DMS79 (cell line): ENCODE results near the gene WBP2NL.
"Not testable (repeated sequence)": the region's sequence is repeated elsewhere in the genome, so short reads cannot be mapped to it uniquely, and the experiment has no call there.

Source experiments
- DNase-seq: peaks from one replicate; lab custom pipeline; 2025; lab: John Stamatoyannopoulos, UW

Gene WBP2NL

DNA sequence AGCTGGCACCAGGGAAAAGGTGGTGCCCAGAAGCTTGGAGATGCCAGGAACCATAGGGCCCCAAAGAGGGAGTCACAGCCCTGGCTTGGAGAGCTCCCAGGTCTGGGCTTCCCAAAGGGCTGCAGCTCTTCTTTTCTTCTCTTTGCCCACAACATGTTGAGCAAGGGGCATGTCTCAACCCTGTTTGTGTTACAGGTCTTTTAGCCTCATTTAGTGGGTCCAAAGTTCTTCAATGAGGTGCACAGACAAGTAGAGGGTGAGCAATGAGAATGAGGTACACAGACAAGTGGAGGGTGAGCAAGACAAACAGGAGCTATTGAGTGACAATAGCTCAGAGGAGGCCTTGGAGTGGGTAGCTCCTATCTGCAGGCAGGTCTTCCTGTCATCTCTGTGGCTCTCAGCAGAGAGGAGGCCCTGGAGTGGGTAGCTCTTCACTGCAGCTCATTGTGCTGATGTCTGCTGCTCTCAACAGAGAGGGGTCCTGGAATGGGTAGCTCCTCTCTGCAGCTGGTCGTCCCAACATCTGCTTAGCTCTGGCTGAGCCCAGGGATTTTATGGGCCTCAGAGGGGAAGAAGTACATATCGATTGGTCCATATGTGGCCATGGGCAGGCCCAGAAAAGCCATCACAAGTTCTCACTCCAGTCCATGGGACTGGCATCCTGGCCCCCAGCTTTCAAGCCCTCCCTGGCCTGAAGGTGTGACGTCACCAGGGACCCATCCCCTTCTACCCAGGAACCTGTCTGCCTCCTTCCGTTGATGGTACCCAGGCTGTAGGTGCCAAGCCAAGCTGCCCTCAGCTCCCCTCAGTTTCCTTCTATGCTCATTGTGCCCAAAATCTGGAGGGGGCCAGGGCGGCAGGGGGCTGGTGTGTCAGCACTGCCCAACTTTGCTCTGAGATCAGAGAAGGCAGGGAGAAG, 34.9 kb downstream of the WBP2NL start:
- DNase-seq: no peak

DNA sequence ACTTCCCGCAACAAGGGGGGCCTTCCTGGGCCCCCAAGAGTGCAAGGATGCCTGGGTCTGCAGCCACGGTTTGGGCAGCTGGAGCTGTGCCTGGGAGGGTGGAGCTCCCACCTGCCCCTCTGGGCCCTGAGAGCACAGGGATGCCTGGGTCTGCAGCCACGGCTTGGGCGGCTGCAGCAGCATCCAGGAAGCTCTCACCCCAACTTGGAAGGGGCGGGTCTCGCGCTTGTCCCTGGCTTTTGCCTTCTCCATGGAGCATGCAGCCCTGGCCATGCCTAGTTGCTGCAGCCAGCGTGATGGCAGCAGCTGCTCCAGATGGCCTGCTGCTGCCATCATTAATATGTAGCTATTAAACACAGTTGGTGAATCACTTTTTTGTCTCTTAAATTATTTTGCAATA, 36.7 kb downstream of the WBP2NL start:
- no peak for DNase-seq

DNA sequence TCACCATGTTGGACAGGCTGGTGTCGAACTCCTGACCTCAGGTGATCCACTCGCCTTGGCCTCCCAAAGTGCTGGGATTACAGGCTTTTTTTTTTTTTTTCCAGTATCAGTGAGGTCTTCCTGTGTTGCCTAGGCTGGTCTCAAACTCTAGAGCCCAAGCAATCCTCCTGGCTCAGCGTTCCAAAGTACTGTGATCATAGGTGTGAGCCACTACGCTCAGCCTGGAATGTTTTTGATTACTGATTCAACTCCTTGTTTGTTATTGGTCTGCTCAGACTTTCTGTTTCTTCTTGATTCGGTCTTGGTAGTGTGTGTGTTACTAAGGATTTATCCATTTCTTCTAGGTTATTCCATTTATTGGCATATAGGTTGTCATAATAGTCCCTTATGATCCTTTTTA, 40.7 kb downstream of the WBP2NL start:
- DNase-seq: no peak

DNA sequence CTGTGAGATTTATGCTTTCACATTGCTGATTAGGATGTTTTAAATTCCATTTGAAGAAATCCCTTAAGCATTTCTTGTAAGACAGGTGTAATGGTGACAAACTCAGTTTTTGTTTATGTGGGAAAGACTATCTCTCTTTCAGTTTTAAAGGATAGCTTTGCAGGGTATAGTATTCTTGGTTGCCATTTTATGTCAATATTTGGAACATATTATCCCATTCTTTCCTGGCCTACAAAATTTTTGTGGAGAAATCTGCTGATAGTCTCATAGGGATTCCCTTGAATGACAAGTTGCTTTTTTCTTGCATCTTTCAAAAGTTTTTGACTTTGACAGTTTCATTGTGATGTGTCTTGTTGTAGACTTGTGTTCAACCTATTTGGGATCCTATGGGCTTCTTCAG, 43.2 kb downstream of the WBP2NL start:
- DNase-seq: no peak

DNA sequence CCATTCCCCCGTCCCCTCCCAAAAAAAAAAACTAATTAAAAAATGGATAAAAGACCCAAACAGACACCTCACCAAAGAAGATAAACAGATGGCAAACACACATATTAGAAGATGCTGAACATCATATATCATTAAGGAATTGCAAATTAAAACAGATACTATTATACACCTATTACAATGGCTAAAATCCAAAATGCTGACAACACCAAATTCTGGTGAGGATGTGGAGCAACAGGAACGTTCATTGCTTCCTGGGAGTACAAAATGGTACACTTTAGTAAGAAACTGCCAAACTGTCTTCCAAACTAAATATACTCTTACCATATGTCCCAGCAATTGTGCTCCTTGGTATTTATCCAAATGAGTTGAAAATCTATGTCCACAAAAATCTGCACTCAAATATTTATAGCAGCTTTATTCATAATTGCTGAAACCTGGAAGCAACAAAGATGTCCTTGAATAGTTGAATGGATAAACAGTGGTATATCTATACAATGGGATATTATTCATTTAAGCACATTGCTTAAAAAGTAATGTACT, 52.1 kb downstream of the WBP2NL start:
- no peak for DNase-seq

DNA sequence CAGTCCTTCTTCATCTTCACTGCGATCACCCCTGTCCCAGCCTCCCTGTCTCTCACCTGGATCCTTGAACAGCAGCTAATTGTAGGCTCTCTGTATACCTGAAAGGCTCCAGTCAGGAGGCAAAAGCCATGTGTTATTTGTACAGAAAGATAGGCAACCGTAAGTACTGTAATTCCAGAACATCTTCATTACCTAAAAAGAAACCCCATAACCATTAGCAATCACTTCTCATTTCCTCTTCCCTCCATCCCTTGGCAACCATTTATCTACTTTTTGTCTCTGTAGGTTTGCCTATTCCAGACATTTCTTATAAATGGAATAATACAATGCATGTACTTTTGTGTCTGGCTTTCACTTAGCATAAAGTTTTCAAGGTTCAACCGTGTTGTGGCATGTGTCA, 54.2 kb downstream of the WBP2NL start:
- no peak for DNase-seq

DNA sequence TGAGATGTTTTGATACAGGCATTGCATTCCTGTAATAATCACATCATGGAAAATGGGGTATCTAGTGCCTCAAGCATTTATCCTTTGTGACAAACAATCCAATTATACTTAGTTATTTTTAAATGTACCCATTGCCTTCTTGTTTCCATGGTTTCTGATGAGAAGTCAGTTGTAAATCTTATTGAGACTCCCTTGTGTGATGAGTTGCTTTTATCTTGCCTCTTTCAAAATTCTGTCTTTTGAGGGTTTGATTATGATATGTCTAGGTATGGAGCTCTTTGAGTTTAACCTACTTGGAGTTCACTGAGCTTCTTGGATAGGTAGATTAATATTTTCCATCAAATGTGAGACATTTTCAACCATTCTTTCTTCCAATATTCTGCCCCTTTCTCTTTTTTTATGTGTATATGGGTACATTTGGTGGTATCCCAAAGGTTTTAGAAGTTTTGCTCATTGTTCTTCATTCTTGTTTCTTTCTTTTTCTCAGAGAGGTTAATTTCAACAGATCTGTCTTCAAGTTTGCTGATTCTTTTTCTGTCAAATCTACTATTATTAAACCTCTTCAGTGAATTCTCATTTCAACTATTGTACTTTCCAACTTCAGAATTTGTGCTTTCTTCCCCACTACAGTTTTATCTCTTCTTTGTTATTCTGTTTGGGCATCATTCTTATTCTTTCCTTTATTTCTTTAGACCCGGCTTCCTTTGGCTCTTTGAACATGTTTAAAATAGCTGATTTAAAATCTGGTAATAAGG, 58.3 kb downstream of the WBP2NL start:
- DNase-seq: no peak

DNA sequence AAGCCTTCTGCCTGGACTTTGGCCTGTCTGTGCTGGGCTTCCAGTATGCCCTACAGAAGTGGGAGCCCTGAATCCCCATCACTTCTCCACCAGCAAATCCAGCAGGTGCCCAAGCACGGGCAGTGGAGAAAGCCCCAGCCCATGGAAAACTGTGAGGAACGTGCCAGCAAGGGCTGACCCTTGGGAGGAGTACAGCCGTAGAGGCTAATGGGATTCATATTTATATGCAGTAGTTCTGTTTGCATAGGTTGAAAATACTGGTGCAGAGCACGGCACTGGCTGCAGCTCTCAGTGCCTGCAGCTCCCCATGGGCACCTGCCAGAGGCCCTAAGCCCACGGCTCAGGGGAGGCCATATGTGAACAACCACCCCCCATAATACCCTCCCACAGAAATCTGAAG, 61.9 kb downstream of the WBP2NL start:
- no peak for DNase-seq

DNA sequence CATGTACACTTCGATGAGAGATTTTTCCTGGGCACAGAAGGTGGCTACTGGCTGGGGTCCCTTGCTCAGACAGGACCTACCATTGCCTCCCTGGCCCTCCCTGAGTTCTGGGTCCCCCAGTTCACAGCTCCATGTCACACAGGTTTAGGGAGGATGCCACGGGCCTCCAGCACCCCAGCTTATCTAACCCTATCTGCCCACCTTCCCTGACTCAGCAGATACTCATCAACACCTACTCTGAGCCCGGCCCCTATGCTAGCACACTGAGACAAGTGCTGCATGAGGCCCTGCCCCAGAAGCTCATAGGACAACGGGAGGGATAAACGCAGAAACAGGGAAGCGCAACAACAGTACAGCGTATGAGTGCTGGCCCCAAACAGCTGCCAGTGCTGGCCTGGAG, 62.5 kb downstream of the WBP2NL start:
- no peak for DNase-seq

DNA sequence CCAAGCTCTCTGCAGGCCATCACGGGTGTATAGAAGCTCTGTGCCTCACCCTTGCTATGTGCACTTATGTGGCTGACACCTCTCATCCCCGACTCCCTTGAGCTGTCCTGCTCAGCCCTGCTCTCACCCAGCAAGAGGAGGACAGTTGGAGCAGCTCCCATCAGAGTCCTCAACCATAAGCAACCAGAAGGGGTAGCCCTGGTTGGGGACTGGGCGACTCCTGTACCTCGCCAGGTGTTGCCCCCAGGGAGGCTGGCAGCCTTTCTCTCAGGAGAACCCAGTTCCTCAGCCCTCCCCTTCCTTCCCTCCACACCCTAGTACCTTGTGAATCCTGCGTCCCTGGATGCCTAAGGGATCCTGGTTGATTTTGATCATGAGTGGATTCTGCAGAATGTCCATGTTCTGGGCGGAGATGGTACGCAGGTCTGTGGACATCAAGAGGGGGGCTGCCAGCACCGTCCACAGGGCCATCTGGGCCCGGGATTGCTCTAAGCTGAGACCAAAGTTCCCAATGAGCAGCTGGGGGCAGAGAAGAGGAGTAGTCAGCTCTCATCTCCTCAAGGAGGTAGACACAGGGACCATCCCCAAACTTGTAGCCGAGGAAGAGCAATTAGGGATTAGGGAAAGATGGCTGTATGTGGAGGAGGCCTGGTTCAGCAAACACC, 64.0 kb downstream of the WBP2NL start:
- no peak for DNase-seq

DNA sequence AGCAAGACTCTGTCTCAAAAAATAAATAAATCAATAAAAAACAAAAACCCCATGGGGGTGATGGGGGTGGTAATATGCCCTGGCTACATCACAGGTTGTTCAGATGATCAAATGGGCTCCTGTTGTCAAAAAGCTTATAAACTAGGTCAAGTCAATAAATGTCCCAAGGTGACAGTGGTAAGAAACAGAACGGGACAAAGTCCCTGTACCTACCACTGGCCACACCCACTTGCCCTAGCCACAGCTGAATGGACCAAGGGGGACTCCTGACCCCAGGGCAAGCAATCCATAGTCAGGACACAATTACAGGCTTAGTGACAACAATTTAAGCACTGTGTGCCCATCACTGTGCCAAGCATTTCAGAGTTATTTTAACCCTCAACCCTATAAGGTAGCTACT, 66.0 kb downstream of the WBP2NL start:
- DNase-seq: no peak

DNA sequence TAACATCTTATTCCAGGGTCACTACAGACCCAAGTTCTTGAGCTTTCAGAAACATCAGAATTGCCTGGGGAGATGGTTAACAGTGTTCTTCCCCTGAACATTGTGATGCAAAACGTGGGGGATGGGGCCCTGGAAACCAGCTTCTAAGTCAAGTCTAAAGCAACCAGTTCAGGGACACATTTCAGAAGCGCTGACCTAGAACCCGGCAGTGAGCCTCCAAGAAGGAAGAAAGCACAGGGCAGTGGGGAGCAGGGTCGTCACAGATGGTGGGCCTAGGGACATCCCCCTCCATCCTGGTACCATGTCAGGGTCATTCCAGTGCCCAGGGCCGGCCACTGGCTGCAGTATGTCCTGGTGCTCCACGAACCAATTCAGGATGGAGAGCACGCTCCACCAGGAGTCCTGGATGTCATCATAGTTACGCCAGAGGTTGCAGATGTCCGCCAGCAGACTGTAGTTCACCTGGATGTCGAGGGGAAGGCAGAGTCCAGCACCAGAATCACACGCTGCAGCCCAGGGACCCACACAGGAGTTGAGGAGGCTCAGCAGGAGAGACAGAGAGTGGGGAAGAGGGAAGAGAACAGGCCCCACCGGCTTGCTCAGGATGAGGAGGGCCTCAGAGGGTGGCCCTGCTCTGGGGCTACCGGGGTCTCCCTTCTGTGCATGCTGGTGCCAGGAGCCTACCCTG, 67.0 kb downstream of the WBP2NL start:
- DNase-seq: no peak

DNA sequence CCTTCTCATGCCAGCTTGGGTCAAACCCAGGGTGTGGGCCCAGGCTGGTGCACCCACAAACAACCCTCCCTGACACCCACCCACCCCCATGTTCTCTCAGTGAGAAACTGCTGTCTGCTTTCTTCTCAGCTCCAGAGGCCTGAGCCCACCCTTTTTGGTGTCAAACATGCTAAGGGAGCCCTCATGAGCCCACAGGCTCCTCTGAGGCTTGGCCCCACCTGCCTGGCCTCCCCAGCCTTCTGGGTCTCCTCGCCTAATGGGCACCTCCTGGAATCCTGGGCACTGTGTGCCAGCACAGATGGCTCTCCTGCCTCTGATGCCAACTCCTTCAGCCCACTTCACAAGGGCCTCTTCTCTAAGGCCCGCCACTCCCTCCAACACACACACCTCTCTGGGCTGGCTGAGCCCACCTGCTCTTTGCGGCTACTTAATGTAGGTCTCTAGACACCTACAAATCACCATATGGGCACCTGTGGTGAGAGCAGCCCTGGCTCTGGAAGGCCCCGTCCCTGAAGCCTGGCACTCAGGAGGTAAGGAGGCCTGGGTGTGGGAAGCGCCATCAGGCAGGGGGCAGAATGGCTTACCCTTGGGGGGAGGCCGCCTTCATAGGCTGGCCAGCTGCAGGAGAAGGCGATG, 67.7 kb downstream of the WBP2NL start:
- peak; percentile 48 for DNase-seq

DNA sequence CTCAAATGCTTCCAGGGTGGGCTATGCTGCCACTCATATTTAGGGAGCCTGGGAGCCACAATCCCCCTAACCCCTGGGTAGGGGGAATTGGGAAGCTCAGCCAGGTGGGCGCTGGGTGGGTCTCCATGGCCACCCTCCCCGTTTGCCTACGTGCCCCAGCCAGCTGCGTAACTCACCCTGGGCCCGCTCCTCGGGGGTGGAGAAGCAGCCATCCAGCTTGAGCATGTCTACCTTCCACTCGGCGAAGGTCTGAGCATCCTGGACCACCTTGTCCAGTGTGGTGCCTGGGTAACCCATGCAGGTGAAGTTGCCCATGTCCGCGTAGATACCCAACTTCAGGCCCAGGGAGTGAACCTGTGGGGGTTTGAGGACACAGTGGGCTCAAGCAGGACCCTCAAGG, 68.3 kb downstream of the WBP2NL start:
- no peak for DNase-seq

DNA sequence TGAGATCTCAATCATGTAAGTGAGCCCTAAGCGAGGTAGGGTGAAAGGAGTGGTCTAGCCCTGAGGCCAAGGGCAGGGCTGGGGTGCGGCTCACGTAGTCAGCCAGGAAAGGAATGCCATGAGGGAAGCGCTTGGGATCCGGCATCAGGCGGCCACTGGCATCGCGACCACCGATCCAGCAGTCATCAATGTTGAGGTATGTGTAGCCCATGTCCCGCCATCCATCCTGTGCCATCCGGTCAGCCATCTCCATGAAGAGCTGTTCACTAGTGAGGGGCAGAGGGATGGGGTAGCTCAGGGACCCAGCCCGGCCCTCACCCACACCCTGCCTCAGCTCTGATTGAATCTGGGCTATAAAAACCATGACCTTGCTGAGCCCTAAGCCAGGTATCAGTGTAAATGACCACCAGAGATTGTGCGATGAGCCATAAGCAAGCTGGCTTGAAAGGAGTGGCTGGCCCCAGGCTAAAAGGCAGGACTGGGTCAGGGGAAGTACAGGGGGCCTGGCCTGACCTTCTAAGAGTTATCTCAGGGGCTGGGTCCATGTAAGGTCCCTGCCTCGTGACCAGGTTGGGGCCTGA, 69.2 kb downstream of the WBP2NL start:
- DNase-seq: no peak

DNA sequence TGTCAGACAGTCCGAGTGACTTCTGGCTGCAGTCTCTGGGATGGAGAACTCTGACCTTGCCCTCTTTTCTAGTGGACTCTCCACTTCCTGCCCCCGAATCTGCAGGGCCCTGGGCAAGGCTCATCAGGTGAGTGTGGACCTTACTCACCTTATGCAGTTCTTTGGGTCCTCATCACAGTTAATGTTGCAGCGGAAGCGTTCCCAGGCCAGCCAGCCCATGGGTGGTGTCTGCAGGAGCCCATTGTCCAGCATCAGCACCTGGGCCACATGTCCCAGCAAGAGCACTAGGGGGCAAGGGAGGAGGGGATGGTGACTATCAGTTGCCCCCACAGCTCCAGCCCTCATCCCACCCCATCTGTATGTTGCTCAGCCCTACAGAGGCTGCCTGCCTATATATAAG, 69.7 kb downstream of the WBP2NL start:
- DNase-seq: no peak

DNA sequence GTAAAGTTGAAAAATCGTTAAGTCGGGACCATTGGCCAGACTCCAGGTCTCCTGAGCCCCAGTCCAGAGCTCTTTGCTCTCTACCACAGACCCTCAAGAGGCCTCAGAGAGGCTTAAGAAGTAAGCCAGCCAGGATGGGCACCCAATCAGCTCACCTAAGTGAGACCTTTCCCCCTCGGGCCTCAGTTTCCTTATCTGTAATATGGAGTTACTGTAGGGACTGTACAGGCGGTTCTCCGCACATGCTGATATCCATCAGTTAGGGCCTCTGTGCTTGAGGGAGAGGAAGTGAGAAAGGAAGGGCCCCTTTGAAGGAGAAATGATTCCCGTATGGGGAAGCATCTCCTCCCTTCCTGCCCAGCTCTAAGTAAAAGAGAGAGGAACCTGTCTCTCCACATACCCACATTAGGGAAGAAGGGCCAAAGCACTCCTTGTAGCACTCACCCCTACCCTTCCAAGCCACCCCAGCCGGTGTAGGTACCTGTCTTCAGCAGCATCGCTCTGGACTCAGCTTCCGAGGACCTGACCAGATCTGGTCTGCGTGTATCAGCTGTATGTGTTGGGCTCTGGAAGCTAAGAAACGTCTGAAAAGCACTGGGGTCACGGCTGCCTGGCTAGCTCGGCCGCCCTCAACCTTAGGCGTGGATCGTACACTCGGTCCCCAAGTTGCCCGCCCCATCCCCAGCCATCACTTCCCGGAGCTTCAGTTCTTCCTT, 71.4 kb downstream of the WBP2NL start:
- peak; percentile 25 for DNase-seq

DNA sequence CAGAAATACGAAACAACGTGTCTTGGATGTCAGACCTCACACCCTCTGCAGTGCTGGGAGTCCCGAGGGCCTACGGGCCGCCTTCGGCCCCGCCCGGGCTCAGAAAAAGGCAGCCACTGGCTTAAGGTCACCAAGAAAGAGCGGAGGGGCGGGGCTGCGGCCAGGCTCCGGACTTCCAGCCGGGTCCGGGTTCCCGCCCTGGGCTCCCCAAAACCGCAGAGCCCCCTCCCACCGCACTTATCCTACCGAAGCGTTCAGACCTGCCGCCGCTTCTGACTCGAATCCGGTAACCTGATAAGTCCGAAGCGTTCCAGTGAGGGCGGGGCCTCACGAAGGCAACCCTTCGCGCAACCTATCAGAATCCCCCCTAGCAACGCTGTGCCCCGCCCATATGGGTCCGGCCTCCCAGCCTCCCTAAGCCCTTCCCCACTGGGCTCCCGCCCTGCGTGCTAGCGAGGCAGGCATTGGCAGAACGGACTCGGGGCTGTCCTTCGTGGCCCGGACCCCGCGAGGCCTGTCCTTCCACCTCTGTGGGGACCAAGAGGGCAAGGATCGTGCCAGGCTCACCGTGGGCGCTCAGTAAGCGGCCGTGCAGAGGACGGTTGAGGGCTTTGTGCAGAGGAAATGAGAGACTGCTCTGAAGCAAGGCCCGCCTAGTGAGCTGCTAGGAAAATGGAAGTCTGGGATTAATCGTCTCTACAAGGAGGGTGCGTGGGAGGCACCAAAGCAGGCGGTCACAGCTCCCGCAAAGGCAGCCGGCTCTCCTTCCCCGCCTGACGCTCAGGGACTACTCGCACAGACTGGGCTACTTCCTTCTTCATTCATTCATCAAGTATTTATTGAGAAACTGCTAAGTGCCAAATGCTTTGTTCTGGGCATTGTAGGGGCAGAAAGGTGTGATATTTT, 72.2 kb downstream of the WBP2NL start, which contains the start of gene NAGA:
Gene NAGA, minus strand, starts transcription at position 296 of the 906 bp plus-strand sequence. CDS start 515 bp downstream, outside the sequence.
- peak; percentile 89 for DNase-seq

DNA sequence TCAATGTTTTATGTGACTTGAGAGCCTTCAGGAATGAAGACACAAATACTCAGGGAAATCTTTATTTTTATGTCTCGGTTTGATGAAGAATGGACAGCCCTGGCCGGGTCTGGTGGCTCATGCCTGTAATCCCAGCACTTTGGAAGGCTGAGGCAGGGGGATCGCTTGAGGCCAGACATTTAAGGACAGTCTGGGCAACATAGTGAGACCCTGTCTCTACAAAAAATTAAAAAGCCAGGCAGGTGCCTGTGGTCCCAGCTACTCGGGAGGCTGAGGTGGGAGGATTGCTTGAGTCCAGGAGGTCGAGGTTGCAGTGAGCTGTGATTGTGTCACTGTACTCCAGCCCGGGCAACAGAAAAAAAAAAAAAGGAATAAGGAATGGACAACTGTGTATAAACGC, 72.9 kb downstream of the WBP2NL start:
- not testable (repeated sequence) for DNase-seq
